Measurements from ENCODE around the gene NOS2. TPM values are rescaled to one million over a fixed set of nuclear protein-coding genes. Genes with fewer than 3 reads are reported as not detected.
"Not testable (repeated sequence)": the region's sequence is repeated elsewhere in the genome, so short reads cannot be mapped to it uniquely, and the experiment has no call there.

The NOS2 gene
- under 1 TPM in 2 of 4 donors, not detected in 2; 0.08 to 0.09 TPM for total RNA-seq
- polyA plus RNA-seq: 0.02 TPM
- long read RNA-seq, donor 1: 0 reads
- long read RNA-seq, donor 2, partial matches to known transcripts: 0 of 1 reads
- long read RNA-seq, donor 2, other reads (novel, unspliced or antisense): 1 of 1 reads
- long read RNA-seq, donor 3: 0 reads
- long read RNA-seq, donor 4: 0 reads

DNA sequence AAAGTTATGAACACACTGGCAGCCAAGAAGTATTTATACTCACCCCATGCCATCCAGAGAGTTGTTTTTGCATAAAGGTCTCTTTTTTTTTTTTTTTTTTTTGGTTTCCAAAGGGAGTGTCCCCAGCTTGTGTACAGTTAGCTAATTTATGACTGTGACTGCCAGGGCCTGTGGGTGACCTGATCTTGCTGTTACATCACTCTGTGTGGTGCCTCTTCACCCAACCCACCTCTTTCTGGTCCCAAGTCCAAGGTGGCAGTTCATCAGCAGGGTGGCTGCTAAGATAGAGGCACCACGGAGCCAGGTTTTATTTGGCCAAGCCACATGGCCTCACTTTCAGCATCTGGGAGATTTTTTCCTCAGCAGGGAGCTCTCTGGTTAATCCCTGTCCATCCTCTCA, at the start of gene NOS2:
Gene NOS2, minus strand, starts transcription at position 8 of the 400 bp plus-strand sequence. CDS start 1,720 bp downstream, outside the sequence.
- no peaks in the 10 kb centered on the region for H3K4me1 ChIP-seq (ENCODE audit: control insufficient read depth, insufficient read depth, low read length)
- 27% methylated on average over 1 of the region's 1 CpG for WGBS
- no peaks in the 10 kb centered on the region for H3K9me3 ChIP-seq (ENCODE audit: control insufficient read depth, low read length)
- intact Hi-C loops (cut with DNase I): loop anchor here in 2 of 4 donors (5.0 to 10.0 kb wide), 2 partner anchors 452 to 454 kb away; no protein-coding TSS in a partner anchor
- no peaks in the 10 kb centered on the region for H3K27me3 ChIP-seq (ENCODE audit: control insufficient read depth, insufficient read depth)
- H3K4me3 ChIP-seq (ENCODE audit: low read length): no peak within 1 kb of the TSS
- DNase-seq (no peak), ATAC-seq (no peak)
- H3K27ac ChIP-seq (ENCODE audit: low read length): no peak within 1 kb of the TSS

DNA sequence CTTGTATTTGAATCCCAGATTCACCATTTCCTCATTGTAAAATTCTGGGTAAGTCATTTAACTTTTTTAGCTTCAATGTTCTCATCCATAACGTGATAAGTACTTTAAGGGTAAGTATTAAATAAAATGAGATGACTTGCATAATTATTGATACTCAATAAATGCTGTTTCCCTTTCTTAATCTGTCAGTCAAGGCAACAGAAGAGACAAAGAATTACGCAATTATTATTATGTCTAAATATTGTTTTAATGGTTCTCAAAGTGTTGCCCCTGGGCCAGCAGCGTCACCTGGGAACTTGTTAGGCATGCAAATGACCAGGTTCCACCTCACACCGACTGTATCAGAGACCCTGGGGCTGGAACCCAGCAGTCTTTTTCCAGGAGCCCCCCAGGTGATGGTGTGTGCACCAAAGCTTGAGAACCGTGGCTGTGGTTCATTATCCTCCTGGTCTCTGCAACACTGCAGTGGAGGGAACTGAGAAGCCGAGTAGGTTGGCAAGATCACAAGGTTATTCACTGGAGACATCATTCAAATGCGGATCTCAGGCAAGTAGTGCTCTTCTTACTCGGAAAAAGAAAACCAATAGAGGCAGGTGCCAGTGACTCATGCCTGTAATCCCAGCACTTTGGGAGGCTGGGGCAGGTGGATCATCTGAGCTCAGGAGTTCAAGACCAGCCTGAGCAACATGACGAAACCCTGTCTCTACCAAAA, 49.3 kb upstream of the NOS2 start:
- intact Hi-C loops (cut with DNase I): no loop called here
- Histone ChIP-seq H3K27me3 (ENCODE audit: control insufficient read depth, insufficient read depth) (no peaks in the 10 kb centered on the region), H3K4me3 (ENCODE audit: low read length) (no peak overlapping the region), H3K9me3 (ENCODE audit: control insufficient read depth, low read length) (no peaks in the 10 kb centered on the region), H3K27ac (ENCODE audit: low read length) (no peak overlapping the region), H3K4me1 (ENCODE audit: control insufficient read depth, insufficient read depth, low read length) (no peaks in the 10 kb centered on the region)
- DNase-seq (no peak), ATAC-seq (no peak)
- 75% methylated on average over 9 of the region's 9 CpGs for WGBS

DNA sequence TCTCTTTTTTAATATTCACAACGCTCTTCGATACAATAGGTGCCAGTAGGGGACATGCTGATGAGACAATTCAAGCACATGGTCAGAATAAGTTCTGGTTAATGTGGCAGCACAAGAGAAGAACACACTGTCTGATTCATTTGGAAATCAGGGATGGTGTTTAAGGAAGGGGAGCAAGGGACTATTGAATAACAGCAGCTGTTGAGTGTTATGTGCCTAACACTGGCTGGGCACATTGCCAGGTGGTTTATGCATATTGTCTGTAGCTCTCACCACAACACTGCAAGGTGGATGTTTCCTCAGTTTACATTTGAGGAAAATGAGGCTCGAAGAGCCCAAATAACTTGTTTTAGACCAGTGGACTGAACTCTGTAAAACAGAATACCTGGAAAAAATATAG, 48.6 kb upstream of the NOS2 start:
- intact Hi-C loops (cut with DNase I): no loop called here
- Histone ChIP-seq H3K4me3 (ENCODE audit: low read length) (no peak overlapping the region), H3K27ac (ENCODE audit: low read length) (no peak overlapping the region), H3K4me1 (ENCODE audit: control insufficient read depth, insufficient read depth, low read length) (no peaks in the 10 kb centered on the region), H3K27me3 (ENCODE audit: control insufficient read depth, insufficient read depth) (no peaks in the 10 kb centered on the region), H3K9me3 (ENCODE audit: control insufficient read depth, low read length) (no peaks in the 10 kb centered on the region)
- no peak for ATAC-seq
- no peak for DNase-seq
- 89% methylated on average over 3 of the region's 3 CpGs for WGBS

DNA sequence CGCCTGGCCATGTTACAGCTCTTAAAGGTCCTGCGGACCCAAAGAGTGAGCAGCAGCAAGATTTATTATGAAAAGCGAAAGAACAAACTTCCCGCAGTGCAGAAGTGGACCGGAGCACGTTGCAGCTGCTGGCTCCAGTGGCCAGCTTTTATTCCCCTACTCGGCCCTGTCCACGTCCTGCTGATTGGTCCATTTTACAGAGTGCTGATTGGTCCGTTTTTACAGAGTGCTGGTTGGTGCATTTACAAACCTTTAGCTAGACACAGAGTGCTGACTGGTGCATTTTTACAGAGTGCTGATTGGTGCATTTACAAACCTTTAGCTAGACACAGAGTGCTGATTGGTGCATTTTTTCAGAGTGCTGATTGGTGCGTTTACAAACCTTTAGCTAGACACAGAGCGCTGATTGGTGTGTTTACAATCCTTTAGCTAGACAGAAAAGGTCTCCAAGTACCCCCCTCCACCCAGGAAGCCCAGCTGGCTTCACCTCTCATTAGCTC, 46.5 kb upstream of the NOS2 start:
- ATAC-seq; DNase-seq; intact Hi-C loops (cut with DNase I); H3K4me1 ChIP-seq (ENCODE audit: control insufficient read depth, insufficient read depth, low read length); H3K27ac ChIP-seq (ENCODE audit: low read length); H3K9me3 ChIP-seq (ENCODE audit: control insufficient read depth, low read length); H3K4me3 ChIP-seq (ENCODE audit: low read length); H3K27me3 ChIP-seq (ENCODE audit: control insufficient read depth, insufficient read depth): not testable (repeated sequence)
- WGBS: 88% methylated on average over 11 of the region's 11 CpGs

- Histone ChIP-seq H3K4me3 (ENCODE audit: low read length) (no peak overlapping the region), H3K4me1 (ENCODE audit: control insufficient read depth, insufficient read depth, low read length) (no peaks in the 10 kb centered on the region), H3K27me3 (ENCODE audit: control insufficient read depth, insufficient read depth) (no peaks in the 10 kb centered on the region), H3K9me3 (ENCODE audit: control insufficient read depth, low read length) (no peaks in the 10 kb centered on the region), H3K27ac (ENCODE audit: low read length) (no peak overlapping the region)
- DNase-seq (peak in 1 of 3 donors; percentile 39), ATAC-seq (no peak)
- WGBS: 79% methylated on average over 23 of the region's 23 CpGs
- intact Hi-C loops (cut with DNase I): no loop called here
These were observed 45.8 kb upstream of the NOS2 start for GRCh38 chr17:27846042-27846655.

DNA sequence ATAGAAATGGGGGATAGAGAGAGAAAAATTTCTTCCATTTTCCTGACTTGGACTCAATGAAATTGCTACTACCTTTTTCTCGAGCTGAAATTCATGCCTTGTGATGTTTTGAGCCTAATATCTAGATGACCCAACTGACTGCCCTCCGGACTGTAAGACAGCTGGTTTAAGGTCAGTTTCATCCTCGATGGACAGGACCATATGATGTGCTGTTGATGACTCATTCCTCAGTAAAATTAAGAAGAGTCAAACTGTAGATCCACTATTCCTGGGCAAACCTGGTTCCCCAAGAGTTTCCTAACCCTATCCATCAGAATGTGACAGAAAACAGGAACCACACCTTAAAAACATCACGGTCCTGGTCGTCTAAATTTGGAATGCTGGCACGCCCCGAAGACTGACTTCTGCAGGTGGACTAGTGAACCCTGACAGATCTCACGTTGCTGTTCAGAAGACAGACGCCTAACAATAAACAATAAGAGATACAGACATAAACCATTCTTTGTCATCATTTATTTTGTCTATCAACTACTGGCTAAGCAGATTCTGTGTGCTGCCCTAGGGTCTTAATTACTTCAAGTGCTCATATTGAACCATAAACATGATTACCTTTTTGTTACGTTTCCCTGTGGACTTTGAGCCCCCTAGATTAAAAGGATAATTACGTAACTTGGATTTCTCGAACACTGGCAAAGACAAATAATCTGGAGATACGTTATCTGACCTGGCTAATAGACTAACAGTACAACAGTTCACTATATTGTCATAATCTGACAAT, 45.1 kb upstream of the NOS2 start:
- ATAC-seq (no peak), DNase-seq (no peak)
- Histone ChIP-seq H3K4me1 (ENCODE audit: control insufficient read depth, insufficient read depth, low read length) (no peaks in the 10 kb centered on the region), H3K27me3 (ENCODE audit: control insufficient read depth, insufficient read depth) (no peaks in the 10 kb centered on the region), H3K4me3 (ENCODE audit: low read length) (no peak overlapping the region), H3K9me3 (ENCODE audit: control insufficient read depth, low read length) (no peaks in the 10 kb centered on the region), H3K27ac (ENCODE audit: low read length) (no peak overlapping the region)
- intact Hi-C loops (cut with DNase I): no loop called here
- WGBS: 69% methylated on average over 13 of the region's 13 CpGs

- Histone ChIP-seq H3K4me3 (ENCODE audit: low read length) (no peak overlapping the region), H3K9me3 (ENCODE audit: control insufficient read depth, low read length) (no peaks in the 10 kb centered on the region), H3K27me3 (ENCODE audit: control insufficient read depth, insufficient read depth) (no peaks in the 10 kb centered on the region), H3K27ac (ENCODE audit: low read length) (no peak overlapping the region), H3K4me1 (ENCODE audit: control insufficient read depth, insufficient read depth, low read length) (no peaks in the 10 kb centered on the region)
- intact Hi-C loops (cut with DNase I): no loop called here
- DNase-seq (no peak), ATAC-seq (no peak)
- WGBS: 96% methylated on average over 1 of the region's 1 CpG
These were observed 40.4 kb upstream of the NOS2 start for GRCh38 chr17:27840688-27841087.

DNA sequence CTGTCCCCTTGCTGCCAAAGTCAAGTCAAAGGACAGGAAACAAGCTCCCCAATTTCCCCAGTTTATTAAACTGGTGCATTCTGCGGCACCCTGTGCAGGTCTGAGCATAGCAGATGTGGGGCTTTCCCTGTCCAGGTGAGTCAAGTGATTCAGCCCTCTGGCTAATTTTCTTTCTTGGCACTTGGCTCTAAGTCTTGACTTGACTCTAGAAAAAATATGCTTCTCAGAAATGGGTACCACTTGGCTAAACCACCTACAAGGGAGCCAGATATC, 40.0 kb upstream of the NOS2 start:
- intact Hi-C loops (cut with DNase I); ATAC-seq; H3K4me3 ChIP-seq (ENCODE audit: low read length); H3K4me1 ChIP-seq (ENCODE audit: control insufficient read depth, insufficient read depth, low read length); H3K27ac ChIP-seq (ENCODE audit: low read length); DNase-seq; H3K9me3 ChIP-seq (ENCODE audit: control insufficient read depth, low read length); H3K27me3 ChIP-seq (ENCODE audit: control insufficient read depth, insufficient read depth): not testable (repeated sequence)
- no CpG with 5 or more reads among the region's 1 CpG for WGBS

- intact Hi-C loops (cut with DNase I); H3K9me3 ChIP-seq (ENCODE audit: control insufficient read depth, low read length); ATAC-seq; H3K4me3 ChIP-seq (ENCODE audit: low read length); H3K27ac ChIP-seq (ENCODE audit: low read length); H3K4me1 ChIP-seq (ENCODE audit: control insufficient read depth, insufficient read depth, low read length); DNase-seq; H3K27me3 ChIP-seq (ENCODE audit: control insufficient read depth, insufficient read depth): not testable (repeated sequence)
- 61% methylated on average over 1 of the region's 4 CpGs for WGBS
These were observed 39.5 kb upstream of the NOS2 start for GRCh38 chr17:27839571-27840405.

GRCh38 chr17:27838607-27839006, 38.3 kb upstream of the NOS2 start:
- DNase-seq; ATAC-seq; H3K27me3 ChIP-seq (ENCODE audit: control insufficient read depth, insufficient read depth); intact Hi-C loops (cut with DNase I); H3K9me3 ChIP-seq (ENCODE audit: control insufficient read depth, low read length); H3K4me1 ChIP-seq (ENCODE audit: control insufficient read depth, insufficient read depth, low read length); H3K4me3 ChIP-seq (ENCODE audit: low read length); H3K27ac ChIP-seq (ENCODE audit: low read length): not testable (repeated sequence)
- 72% methylated on average over 2 of the region's 3 CpGs for WGBS

All from right cardiac atrium (tissue), 5 donors.